HG02840 (cell line): ENCODE results near the gene REN.

Experiments
- ATAC-seq: cut with Tn5 transposase; IDR thresholded peaks from one replicate; pipeline ENCODE4 v1.9.1; 2021; ENCODE audit warnings: mild to moderate bottlenecking, moderate library complexity, moderate number of reproducible peaks; ENCODE audit not compliant: unreplicated experiment, low FRiP score

REN gene

DNA sequence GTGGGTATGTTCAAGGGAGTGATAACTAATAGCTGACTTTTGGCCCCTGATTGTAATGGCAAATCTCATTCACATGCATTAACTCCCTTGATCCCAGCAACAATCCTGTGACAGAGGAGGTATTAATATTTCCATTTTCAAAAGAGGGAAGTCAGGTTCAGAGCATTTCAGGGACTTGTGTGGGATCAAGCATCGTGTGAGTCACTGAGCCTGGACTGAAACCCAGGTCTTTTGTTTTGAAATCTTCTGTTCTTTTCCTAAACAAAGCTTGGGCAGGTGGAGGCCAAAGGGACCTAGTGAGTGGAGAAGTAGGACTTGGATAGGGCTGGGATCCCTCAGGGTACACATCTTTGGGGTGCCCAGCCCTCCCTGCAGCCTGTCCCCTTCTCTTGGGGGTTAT, 52.2 kb downstream of the REN start:
- ATAC-seq: no peak

DNA sequence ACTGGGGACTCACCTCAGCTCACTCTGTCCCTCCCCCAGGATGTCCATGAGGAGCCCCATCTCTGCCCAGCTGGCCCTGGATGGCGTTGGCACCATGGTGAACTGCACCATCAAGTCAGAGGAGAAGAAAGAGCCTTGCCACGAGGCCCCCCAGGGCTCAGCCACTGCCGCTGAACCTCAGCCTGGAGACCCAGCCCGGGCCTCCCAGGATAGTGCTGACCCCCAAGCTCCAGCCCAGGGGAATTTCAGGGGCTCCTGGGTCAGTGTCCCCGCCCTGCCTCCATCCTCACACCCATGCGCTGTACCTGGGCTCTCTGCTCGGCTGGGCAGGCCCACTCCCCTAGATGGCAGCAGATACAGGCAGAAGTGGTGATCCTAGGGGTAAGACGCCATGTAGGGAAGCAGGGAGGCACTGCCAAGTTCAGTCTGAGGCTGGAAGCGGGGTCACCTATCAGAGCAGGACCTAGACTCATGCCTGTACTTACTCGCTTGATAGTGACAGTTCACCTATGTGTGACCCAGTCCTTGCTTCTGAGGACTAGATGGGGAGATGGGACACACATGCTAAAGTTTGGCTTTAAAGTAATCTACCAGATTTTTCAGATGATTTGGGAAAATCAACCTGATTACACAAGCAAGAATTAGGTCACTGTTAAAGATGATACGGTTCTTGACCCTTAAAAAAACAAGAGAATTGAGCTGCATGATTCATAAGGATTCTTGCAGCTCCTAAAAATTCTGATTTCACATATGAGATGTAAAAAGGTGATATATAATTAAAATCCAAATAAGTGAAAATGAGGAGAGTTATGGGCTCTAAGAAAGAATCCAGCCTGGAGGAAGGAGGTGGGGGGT, 53.0 kb downstream of the REN start:
- ATAC-seq: no peak

DNA sequence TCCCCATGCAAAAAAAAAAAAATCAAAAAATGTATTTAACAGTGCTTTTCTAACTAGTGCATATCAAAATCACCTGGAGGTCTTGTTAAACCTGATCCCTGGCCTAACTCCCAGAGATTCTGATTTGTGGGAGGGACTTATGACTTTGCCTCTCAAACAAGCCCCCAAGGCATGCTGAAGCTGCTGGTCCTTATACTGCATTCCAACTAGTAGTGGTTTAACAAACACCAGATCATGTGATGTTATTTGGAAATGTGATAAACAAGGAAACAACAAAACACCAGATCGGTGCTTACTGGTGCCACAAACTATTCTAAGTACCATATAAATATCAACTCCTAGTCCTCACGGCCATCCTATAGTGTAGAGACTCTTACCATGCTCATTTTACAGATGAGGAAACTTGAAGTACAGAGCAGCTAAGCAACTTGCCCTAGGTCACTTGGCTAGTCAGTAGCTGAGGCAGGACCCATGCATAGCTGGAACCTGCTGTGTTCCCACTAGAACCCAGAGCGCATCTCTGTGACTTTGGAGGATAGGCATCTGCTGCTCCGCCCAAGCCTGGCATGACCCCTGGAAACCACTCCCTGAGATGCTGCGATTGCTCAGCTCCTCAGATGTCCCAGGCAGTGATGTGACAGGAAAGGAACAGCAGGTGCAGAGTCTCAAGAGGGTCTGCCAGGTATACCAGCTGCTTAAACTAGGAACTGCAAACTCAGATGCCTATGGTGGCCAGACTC, 55.1 kb downstream of the REN start:
- no peak for ATAC-seq

DNA sequence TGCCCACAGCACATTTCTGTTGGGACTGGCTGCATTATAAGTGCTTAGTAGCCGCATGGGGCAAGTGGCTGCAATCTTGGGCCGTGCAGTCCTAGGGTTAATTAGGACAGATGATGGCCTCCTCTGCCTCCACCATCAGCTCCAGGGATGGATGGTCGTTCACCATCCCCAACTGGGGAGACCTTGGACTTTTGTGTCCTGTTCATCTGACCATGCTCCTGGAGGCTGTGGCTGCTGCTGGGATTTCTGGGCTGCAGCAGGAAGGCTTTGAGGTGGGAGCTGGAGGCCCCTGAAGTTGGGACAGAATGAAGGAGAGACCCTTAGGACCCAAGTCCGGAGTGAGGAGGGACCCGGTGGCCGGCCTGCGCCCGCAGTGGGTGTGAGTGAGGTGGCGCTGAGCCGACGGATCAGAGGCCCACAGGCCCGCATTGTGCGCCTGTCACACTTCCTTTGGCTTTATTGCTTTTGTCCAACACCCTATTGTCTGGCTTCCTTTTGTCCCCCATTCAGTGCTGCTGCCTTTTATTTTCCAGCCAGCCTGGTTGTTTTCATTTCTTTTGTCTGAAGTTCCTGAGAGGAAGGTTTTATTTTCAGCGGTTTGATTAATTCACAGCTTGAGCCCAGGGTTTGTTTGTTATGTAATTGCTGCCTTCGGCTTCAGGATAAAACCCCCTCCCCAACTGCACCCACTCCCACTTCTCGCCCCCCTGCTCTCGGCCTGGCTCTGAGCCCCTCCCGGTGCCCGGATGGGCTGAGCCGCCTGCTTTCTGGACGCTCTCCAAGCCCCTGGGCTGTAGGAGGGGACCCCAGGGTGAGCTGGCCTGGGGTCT, 57.6 kb downstream of the REN start:
- ATAC-seq: no peak

DNA sequence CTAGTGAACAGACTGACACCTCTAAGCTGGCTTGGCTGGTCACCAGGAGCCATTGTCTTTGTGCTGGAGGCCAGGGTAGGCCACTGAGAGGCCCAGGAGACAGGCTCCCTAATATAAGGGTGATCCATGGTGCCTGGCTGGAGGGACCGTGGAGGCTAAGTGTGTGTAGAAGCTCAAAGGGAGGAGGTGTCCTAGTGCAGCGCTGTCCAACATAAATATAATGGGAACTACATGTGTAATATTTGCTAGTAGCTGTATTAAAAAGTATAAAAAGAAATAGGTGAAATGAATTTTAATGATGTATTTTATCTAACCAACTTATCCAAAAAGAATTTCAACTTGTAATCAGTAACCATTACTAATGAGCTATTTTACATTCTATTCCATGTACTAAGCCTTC, 58.2 kb downstream of the REN start:
- ATAC-seq: no peak

DNA sequence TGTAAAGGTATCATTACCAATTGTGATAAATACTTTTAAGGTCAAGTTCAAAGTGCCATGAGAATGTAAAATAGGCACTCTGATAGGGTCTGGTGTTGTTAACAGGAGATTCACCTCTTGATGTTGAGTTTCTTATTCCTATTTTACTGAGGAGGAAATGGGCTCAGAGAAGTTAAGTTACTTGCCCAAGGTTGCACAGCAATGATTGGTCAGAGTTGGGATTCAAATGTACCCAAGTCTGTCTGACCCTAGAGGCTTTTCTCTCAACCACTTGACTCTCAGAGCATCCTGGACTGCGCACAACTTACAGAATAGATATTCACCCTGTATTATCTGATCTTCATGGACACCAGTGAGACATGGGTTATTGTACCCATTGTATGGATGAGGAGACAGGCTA, 59.3 kb downstream of the REN start:
- no peak for ATAC-seq

DNA sequence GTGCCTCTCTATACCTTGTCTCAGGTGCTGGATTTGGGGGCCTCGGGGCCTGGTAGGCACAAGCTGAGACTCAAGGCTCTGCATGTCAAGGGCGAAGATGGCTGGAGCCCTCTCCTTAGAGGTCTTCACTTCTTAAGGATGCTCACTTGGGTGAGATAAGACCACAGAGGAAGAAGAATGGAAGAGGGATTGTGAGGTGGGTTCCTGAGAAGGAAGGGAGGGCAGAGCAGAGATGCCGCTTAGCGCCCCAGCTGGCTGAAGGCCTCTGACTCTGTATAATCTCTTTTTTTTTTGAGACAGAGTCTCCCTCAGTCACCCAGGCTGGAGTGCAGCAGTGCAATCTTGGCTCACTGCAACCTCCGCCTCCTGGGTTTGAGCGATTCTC, 61.0 kb downstream of the REN start:
- ATAC-seq: no peak
